K562 (cell line): ENCODE measurements around the gene HDAC9. TPM values are rescaled to one million over a fixed set of nuclear protein-coding genes. Genes with fewer than 3 reads are reported as not detected.

ENCODE experiments used
- ATAC-seq: fragments of 200-7000 bp; cut with Tn5 transposase; 3 replicates; pipeline ENCODE4 v1.9.1; 2020; ENCODE audit warnings: moderate library complexity
- BruUV-seq: library from RNA; stranded (reverse); fragments of 400-500 nt; replicated peaks from 2 replicates; lab custom pipeline; 2021; lab: Mats Ljungman, UMichigan
- CTCF ChIA-PET: fragments of 300-600 bp; formaldehyde crosslinking; extraction: SDS; loops from one replicate; lab custom pipeline; 2021; ENCODE audit warnings: low intra/inter-chr PET ratio; lab: Yijun Ruan, JAX
- POLR2A ChIA-PET: fragments of 300-600, 350-650 bp; sonication (Branson Sonifier 250); formaldehyde crosslinking; extraction: SDS; loops from one replicate; lab custom pipeline; 2021; ENCODE audit warnings: antibody characterized with exemption, inconsistent platforms; lab: Yijun Ruan, JAX
- DNase-seq, 4 experiments: peaks; one replicate each; pipeline versions ENCODE4 v3.0.0 to v3.0.0-alpha.2; 2011 to 2018; ENCODE audit warnings: low spot score in 3 of 4, mixed read lengths in 3 of 4; ENCODE audit errors: extremely low read depth in 1 of 4
- FAIRE-seq: peaks from 2 replicates; lab custom pipeline; 2011; peaks lifted over from hg19 to GRCh38; lab: Jason Lieb, UNC
- H2AFZ ChIP-seq: 2 replicates; pipeline ENCODE4 v1.6.0; 2011; ENCODE audit warnings: low read depth, low read length, control low read depth, inconsistent platforms
- H3K27ac ChIP-seq: fragments of 200-600 bp; 3 replicates; pipeline ENCODE4 v1.8.0; 2011; ENCODE audit warnings: low read depth, mild to moderate bottlenecking, control low read depth, inconsistent platforms, low read length, moderate library complexity, mixed read lengths; ENCODE audit errors: extremely low read depth
- H3K27me3 ChIP-seq, 2 experiments: fragments of 300-600 bp in 1 of 2; 2 replicates in 1 of 2; 3 replicates in 1 of 2; pipeline versions ENCODE4 v1.6.0 to v1.8.0; 2011; ENCODE audit warnings: inconsistent platforms in 2 of 2, low read length in 2 of 2, mild to moderate bottlenecking in 1 of 2, mixed read lengths in 1 of 2, moderate library complexity in 1 of 2; ENCODE audit not compliant: control insufficient read depth in 2 of 2, insufficient read depth in 2 of 2
- H3K36me3 ChIP-seq: fragments of 300-600 bp; 3 replicates; pipeline ENCODE4 v1.8.0; 2011; ENCODE audit warnings: mild to moderate bottlenecking, low read length, inconsistent platforms; ENCODE audit not compliant: control insufficient read depth, insufficient read depth
- H3K4me1 ChIP-seq, 2 experiments: fragments of 200-600 bp in 1 of 2; replicated peaks in 1 of 2; 2 replicates in 1 of 2; 3 replicates in 1 of 2; pipeline versions ENCODE4 v1.5.1 to v1.8.0; 2011; ENCODE audit warnings: inconsistent platforms in 2 of 2, low read length in 2 of 2, mild to moderate bottlenecking in 1 of 2, mixed read lengths in 1 of 2, moderate library complexity in 1 of 2; ENCODE audit not compliant: control insufficient read depth in 2 of 2, insufficient read depth in 2 of 2
- H3K4me2 ChIP-seq: 2 replicates; pipeline ENCODE4 v1.6.1; 2011; ENCODE audit warnings: low read length, control low read depth, inconsistent platforms, mixed read lengths; ENCODE audit not compliant: insufficient read depth
- H3K4me3 ChIP-seq: fragments of 200-600 bp; sonication (generic), shearing (Covaris generic); 2 replicates; pipeline ENCODE4 v1.5.1; 2016; ENCODE audit warnings: control low read depth, inconsistent platforms
- H3K79me2 ChIP-seq: fragments of 200-600 bp; 3 replicates; pipeline ENCODE4 v1.8.0; 2011; ENCODE audit warnings: low read length, inconsistent platforms; ENCODE audit not compliant: control insufficient read depth, insufficient read depth
- H3K9ac ChIP-seq, 2 experiments: 2 replicates each; pipeline versions ENCODE4 v1.6.0 to v1.6.1; 2011; ENCODE audit warnings: low read depth in 2 of 2, low read length in 2 of 2, control low read depth in 1 of 2, inconsistent platforms in 1 of 2, mild to moderate bottlenecking in 1 of 2, mixed read lengths in 1 of 2; ENCODE audit not compliant: insufficient read depth in 1 of 2
- H3K9me1 ChIP-seq: one replicate; pipeline ENCODE4 v1.6.0; 2011; ENCODE audit warnings: inconsistent platforms, mild to moderate bottlenecking, low read length, moderate library complexity; ENCODE audit not compliant: control insufficient read depth, insufficient read depth
- H3K9me3 ChIP-seq: replicated peaks from 2 replicates; pipeline ENCODE4 v1.5.1; 2011; ENCODE audit warnings: low read depth, low read length, inconsistent platforms; ENCODE audit not compliant: control insufficient read depth, insufficient read depth
- H4K20me1 ChIP-seq: replicated peaks from 2 replicates; pipeline ENCODE4 v1.6.1; 2011; ENCODE audit warnings: low read length, inconsistent platforms, mixed read lengths; ENCODE audit not compliant: control insufficient read depth, insufficient read depth
- COPS2 ChIP-seq: fragments of 450-650 bp; conservative IDR thresholded peaks from 2 replicates; pipeline ENCODE4 v1.6.1; 2016; ENCODE audit warnings: mild to moderate bottlenecking, moderate library complexity
- DNMT1 ChIP-seq: fragments of 450-650 bp; IDR thresholded peaks from 2 replicates; pipeline ENCODE4 v1.6.1; 2016; ENCODE audit warnings: antibody characterized with exemption, mild to moderate bottlenecking
- GABPA ChIP-seq: fragments of 200-800 bp; sonication (Bioruptor generic); conservative IDR thresholded peaks from 2 replicates; pipeline ENCODE4 v1.6.1; 2016; ENCODE audit warnings: low read depth, missing genetic modification characterization, missing compliant biosample characterization
- HNRNPK ChIP-seq: fragments of 200-400 bp; formaldehyde crosslinking; IDR thresholded peaks from one replicate; pipeline ENCODE4 v1.6.1; 2018; ENCODE audit warnings: mild to moderate bottlenecking, low read depth, low read length; ENCODE audit not compliant: poor library complexity, severe bottlenecking
- RBM17 ChIP-seq: fragments of 200-400 bp; formaldehyde crosslinking; IDR thresholded peaks from 2 replicates; pipeline ENCODE4 v1.6.1; 2017; ENCODE audit warnings: low read depth, mild to moderate bottlenecking, low read length, borderline replicate concordance
- RBM39 ChIP-seq: fragments of 200-400 bp; formaldehyde crosslinking; optimal IDR thresholded peaks from 2 replicates; pipeline ENCODE3; 2018; ENCODE audit warnings: low read depth, low read length
- RCOR1 ChIP-seq, 2 experiments: IDR thresholded peaks; 2 replicates each; pipeline ENCODE4 v1.6.1; 2012; ENCODE audit warnings: low read depth in 2 of 2, low read length in 2 of 2, borderline replicate concordance in 1 of 2, improper control_type of control experiment in 1 of 2
- ZNF57 ChIP-seq: fragments of 450-650 bp; formaldehyde crosslinking; IDR thresholded peaks from 2 replicates; pipeline ENCODE4 v1.4.0; 2020; ENCODE audit warnings: mild to moderate bottlenecking, moderate library complexity
- ZNF695 ChIP-seq: fragments of 450-650 bp; formaldehyde crosslinking; IDR thresholded peaks from 2 replicates; pipeline ENCODE4 v1.4.0; 2020; ENCODE audit warnings: mild to moderate bottlenecking, moderate library complexity
- ZSCAN29 ChIP-seq: fragments of 450-650 bp; IDR thresholded peaks from 2 replicates; pipeline ENCODE4 v1.6.1; 2017
- ZSCAN32 ChIP-seq: fragments of 450-650 bp; formaldehyde crosslinking; IDR thresholded peaks from 2 replicates; pipeline ENCODE4 v1.4.0; 2020; ENCODE audit warnings: mild to moderate bottlenecking, moderate library complexity
- WGBS: fragments of 100-300 bp; shearing (Covaris generic); methylation state at CpG from one replicate; pipeline ENCODE4 v1.1.6; 2016; ENCODE audit warnings: low coverage, mixed read lengths; ENCODE audit not compliant: insufficient coverage; ENCODE audit errors: missing lambda C conversion rate; 5-methylcytosine and 5-hydroxymethylcytosine counted together
- in situ Hi-C: fragments of 300-500 bp; cut with MboI; formaldehyde crosslinking; loops from 4 replicates; pipeline ENCODE4 v1.15.0; 2018; ENCODE audit warnings: inconsistent platforms, mixed read lengths
- intact Hi-C: fragments of 100-400 bp; cut with micrococcal nuclease; formaldehyde crosslinking; loops from 2 replicates; pipeline ENCODE4 v1.14.2; 2022
- polyA plus RNA-seq, 8 experiments: library from polyadenylated mRNA; depleted of rRNA in 4 of 8; stranded (reverse) in 5 of 8; unstranded in 3 of 8; fragments of >200 nt; fragmentation: Nextera tagmentation in 2 of 8; fragmentation: Illumina TruSeq in 1 of 8; extraction: Ambion mirVana in 2 of 8; extraction: Trizol in 1 of 8; gene quantifications; 2 replicates each; pipeline versions ENCODE4 v1.2.1 to v1.2.3, GENCODE V29; 2011 to 2014; ENCODE audit warnings: inconsistent platforms in 1 of 8, missing spikeins in 1 of 8
- total RNA-seq, 7 experiments: library from RNA; depleted of rRNA in 6 of 7; stranded (reverse); fragments of >200 nt in 6 of 7; fragmentation: Illumina TruSeq in 2 of 7; extraction: Trizol in 2 of 7; gene quantifications; 2 replicates each; pipeline versions ENCODE4 v1.2.1 to v1.2.3, GENCODE V29; 2011 to 2021; ENCODE audit warnings: low replicate concordance in 1 of 7
- TF ChIP-seq, protein P1 (sequence below), 2 experiments: fragments of 450-650 bp; IDR thresholded peaks; 2 replicates each; pipeline ENCODE4 v1.6.1; 2016
- TF ChIP-seq, protein P2 (sequence below): fragments of 200-800 bp; sonication (Bioruptor generic); IDR thresholded peaks from 2 replicates; pipeline ENCODE4 v1.6.1; 2017; ENCODE audit warnings: missing genetic modification characterization, missing compliant biosample characterization
- TF ChIP-seq, protein P3 (sequence below): IDR thresholded peaks from 2 replicates; pipeline ENCODE4 v1.6.1; 2011; ENCODE audit warnings: borderline replicate concordance, low read depth, mild to moderate bottlenecking, moderate library complexity, low read length; ENCODE audit not compliant: insufficient read depth, poor library complexity, severe bottlenecking
- TF ChIP-seq, protein P4 (sequence below): sonication (generic); IDR thresholded peaks from 2 replicates; pipeline ENCODE4 v1.6.1; 2016

HDAC9 gene
- total and polyA plus RNA-seq, 9 of the 15 experiments (the other 6 are each of a cell fraction or from before 2014, with no cell fraction given): 0.08 to 0.91 (median 0.33) TPM

GRCh38 chr7:18902892-18903291 lies 407.3 kb downstream of the HDAC9 start (continued):
- no peak for TF ChIP-seq ZNF695 (CRISPR knock-in tag)
- TF ChIP-seq, protein P1, sequence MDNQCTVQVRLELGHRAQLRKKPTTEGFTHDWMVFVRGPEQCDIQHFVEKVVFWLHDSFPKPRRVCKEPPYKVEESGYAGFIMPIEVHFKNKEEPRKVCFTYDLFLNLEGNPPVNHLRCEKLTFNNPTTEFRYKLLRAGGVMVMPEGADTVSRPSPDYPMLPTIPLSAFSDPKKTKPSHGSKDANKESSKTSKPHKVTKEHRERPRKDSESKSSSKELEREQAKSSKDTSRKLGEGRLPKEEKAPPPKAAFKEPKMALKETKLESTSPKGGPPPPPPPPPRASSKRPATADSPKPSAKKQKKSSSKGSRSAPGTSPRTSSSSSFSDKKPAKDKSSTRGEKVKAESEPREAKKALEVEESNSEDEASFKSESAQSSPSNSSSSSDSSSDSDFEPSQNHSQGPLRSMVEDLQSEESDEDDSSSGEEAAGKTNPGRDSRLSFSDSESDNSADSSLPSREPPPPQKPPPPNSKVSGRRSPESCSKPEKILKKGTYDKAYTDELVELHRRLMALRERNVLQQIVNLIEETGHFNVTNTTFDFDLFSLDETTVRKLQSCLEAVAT (IDR thresholded peaks at IDR 0.05): no peak
- no peak for TF ChIP-seq RCOR1 (IDR thresholded peaks at IDR 0.05; ENCODE audit: borderline replicate concordance in 1 of 2, low read depth in 2 of 2, low read length in 2 of 2)
- no peak for TF ChIP-seq GABPA

DNA sequence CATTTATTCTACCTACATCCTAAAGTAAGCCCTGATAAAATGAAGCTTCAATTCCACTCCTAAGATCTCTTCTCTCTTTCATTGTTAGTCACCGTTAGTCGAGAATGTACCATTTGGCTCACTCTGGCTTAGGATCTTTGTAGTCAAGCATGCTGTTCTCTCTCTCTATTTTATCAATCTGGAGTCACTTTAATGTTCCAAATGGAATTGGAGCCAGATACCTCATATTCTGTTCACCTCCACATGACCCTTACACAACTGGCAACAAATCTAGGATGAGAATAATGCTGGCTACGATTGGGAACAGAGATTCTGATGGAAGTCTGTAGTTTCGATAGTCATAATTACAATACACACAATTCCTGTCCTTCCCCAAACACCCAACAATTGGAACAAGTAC lies 408.1 kb downstream of the HDAC9 start:
- 0% methylated on average over 4 of the region's 4 CpGs for WGBS
- H3K9me3 ChIP-seq: no peaks in the 10 kb centered on the region
- BruUV-seq: no TSS peak
- TF ChIP-seq COPS2 (no peak), RBM39 (no peak), ZSCAN29 (no peak), RBM17 (no peak), ZNF57 (no peak), DNMT1 (no peak), HNRNPK (no peak), ZSCAN32 (CRISPR knock-in tag) (no peak)
- TF ChIP-seq, protein P2, sequence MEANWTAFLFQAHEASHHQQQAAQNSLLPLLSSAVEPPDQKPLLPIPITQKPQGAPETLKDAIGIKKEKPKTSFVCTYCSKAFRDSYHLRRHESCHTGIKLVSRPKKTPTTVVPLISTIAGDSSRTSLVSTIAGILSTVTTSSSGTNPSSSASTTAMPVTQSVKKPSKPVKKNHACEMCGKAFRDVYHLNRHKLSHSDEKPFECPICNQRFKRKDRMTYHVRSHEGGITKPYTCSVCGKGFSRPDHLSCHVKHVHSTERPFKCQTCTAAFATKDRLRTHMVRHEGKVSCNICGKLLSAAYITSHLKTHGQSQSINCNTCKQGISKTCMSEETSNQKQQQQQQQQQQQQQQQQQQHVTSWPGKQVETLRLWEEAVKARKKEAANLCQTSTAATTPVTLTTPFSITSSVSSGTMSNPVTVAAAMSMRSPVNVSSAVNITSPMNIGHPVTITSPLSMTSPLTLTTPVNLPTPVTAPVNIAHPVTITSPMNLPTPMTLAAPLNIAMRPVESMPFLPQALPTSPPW: no peak
- TF ChIP-seq, protein P3, sequence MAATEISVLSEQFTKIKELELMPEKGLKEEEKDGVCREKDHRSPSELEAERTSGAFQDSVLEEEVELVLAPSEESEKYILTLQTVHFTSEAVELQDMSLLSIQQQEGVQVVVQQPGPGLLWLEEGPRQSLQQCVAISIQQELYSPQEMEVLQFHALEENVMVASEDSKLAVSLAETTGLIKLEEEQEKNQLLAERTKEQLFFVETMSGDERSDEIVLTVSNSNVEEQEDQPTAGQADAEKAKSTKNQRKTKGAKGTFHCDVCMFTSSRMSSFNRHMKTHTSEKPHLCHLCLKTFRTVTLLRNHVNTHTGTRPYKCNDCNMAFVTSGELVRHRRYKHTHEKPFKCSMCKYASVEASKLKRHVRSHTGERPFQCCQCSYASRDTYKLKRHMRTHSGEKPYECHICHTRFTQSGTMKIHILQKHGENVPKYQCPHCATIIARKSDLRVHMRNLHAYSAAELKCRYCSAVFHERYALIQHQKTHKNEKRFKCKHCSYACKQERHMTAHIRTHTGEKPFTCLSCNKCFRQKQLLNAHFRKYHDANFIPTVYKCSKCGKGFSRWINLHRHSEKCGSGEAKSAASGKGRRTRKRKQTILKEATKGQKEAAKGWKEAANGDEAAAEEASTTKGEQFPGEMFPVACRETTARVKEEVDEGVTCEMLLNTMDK: no peak
- TF ChIP-seq, protein P4, sequence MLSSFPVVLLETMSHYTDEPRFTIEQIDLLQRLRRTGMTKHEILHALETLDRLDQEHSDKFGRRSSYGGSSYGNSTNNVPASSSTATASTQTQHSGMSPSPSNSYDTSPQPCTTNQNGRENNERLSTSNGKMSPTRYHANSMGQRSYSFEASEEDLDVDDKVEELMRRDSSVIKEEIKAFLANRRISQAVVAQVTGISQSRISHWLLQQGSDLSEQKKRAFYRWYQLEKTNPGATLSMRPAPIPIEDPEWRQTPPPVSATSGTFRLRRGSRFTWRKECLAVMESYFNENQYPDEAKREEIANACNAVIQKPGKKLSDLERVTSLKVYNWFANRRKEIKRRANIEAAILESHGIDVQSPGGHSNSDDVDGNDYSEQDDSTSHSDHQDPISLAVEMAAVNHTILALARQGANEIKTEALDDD: no peak

More for the DNA sequence above, 408.1 kb downstream of the HDAC9 start:
- H3K4me1 ChIP-seq: no peaks in the 10 kb centered on the region
- no peaks in the 10 kb centered on the region for H3K79me2 ChIP-seq
- ChIA-PET CTCF (no interaction called here), POLR2A (no interaction called here)
- in situ Hi-C loops (no loop called here), intact Hi-C loops (no loop called here)
- no peaks in the 10 kb centered on the region for H3K27me3 ChIP-seq
- no peak overlapping the region for H2AFZ ChIP-seq
- no peak for FAIRE-seq
- no peaks in the 10 kb centered on the region for H3K36me3 ChIP-seq
- H3K27ac ChIP-seq: no peak overlapping the region
- DNase-seq: no peak
- no peaks in the 10 kb centered on the region for H4K20me1 ChIP-seq
- H3K9me1 ChIP-seq: no peaks in the 10 kb centered on the region
- H3K4me2 ChIP-seq: no peak overlapping the region
- ATAC-seq: no peak
- H3K9ac ChIP-seq: no peak overlapping the region
- no peak overlapping the region for H3K4me3 ChIP-seq
